Central memory CD8-positive, alpha-beta T cell (primary cell): ENCODE measurements around the gene WAPL.
A peak's percentile ranks its signal among the peaks of the same experiment; 100 is the strongest.
"Not testable (repeated sequence)": the region's sequence is repeated elsewhere in the genome, so short reads cannot be mapped to it uniquely, and the experiment has no call there.

Source experiments
- ATAC-seq: fragments of 150-1000 bp; cut with Tn5 transposase; replicated peaks from 2 replicates; pipeline ENCODE4 v1.10.0; 2022; ENCODE audit warnings: mild to moderate bottlenecking, moderate FRiP score, moderate number of reproducible peaks; ENCODE audit not compliant: poor library complexity, severe bottlenecking; ENCODE audit errors: extremely low read depth
- DNase-seq, 2 donors: peaks; one replicate each; pipeline ENCODE4 v3.0.0; 2021; ENCODE audit warnings: low spot score in 2 of 2
- H3K27ac Mint-ChIP-seq: one replicate; pipeline ENCODE4 v1.8.0; 2022; ENCODE audit warnings: low read depth, mild to moderate bottlenecking, moderate library complexity, mixed read lengths
- H3K27me3 Mint-ChIP-seq: one replicate; pipeline ENCODE4 v1.8.0; 2022; ENCODE audit warnings: mixed read lengths
- H3K36me3 Mint-ChIP-seq: one replicate; pipeline ENCODE4 v1.8.0; 2022; ENCODE audit warnings: mild to moderate bottlenecking, moderate library complexity, mixed read lengths; ENCODE audit not compliant: insufficient read depth
- H3K4me1 Mint-ChIP-seq: one replicate; pipeline ENCODE4 v1.8.0; 2022; ENCODE audit warnings: mixed read lengths
- H3K4me3 Mint-ChIP-seq: one replicate; pipeline ENCODE4 v1.8.0; 2022; ENCODE audit warnings: mild to moderate bottlenecking, moderate library complexity, mixed read lengths
- H3K9me3 Mint-ChIP-seq: one replicate; pipeline ENCODE4 v1.8.0; 2022; ENCODE audit warnings: mixed read lengths

WAPL gene, protein sequence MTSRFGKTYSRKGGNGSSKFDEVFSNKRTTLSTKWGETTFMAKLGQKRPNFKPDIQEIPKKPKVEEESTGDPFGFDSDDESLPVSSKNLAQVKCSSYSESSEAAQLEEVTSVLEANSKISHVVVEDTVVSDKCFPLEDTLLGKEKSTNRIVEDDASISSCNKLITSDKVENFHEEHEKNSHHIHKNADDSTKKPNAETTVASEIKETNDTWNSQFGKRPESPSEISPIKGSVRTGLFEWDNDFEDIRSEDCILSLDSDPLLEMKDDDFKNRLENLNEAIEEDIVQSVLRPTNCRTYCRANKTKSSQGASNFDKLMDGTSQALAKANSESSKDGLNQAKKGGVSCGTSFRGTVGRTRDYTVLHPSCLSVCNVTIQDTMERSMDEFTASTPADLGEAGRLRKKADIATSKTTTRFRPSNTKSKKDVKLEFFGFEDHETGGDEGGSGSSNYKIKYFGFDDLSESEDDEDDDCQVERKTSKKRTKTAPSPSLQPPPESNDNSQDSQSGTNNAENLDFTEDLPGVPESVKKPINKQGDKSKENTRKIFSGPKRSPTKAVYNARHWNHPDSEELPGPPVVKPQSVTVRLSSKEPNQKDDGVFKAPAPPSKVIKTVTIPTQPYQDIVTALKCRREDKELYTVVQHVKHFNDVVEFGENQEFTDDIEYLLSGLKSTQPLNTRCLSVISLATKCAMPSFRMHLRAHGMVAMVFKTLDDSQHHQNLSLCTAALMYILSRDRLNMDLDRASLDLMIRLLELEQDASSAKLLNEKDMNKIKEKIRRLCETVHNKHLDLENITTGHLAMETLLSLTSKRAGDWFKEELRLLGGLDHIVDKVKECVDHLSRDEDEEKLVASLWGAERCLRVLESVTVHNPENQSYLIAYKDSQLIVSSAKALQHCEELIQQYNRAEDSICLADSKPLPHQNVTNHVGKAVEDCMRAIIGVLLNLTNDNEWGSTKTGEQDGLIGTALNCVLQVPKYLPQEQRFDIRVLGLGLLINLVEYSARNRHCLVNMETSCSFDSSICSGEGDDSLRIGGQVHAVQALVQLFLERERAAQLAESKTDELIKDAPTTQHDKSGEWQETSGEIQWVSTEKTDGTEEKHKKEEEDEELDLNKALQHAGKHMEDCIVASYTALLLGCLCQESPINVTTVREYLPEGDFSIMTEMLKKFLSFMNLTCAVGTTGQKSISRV (N-terminal part only)

DNA sequence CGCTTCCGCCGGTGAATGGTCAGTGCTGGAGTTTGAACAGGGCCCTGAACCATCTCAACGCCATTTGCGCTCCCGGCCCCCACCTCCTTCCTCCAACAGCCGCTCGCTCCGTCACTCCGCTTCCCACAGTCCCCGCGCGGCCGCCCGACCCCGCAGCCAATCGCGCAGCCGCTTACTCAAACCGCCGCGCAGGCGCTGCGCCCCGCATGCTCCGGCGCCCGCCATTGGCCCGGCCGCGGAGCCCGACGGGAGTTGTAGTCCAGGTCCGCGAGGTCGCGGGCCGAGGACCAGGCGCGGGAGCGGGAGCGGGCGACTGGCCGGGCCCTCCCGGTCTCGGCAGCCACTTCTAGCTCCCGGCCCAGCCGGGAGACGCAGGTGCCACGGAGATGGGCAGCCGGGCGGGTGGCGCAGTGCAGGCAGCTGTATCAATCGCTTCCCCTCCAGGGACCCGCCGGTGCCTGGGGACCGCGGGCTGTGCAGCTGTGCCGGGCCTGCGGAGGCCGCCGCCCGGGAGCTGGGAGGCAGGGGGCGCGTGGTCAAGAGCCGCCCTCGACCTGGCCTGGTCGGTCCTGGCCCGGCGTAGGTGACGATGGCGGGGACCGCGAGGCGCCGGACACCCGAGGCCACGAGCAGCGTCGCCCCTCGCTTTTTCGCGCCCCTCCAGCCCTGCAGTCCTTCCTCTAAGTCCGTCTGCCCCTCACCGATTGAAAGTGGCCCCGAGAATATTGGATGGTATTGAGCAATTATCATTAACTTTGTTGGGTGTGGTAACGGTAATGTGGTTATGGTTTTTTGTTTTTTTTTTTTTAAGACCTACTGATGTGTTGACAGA is at the start of gene WAPL:
Gene WAPL (minus strand): TSS at position 115 of the 832 bp plus-strand sequence. CDS start 3,723 bp downstream, outside the sequence.
- Mint-ChIP-seq H3K4me1 (peaks cover 60% of the 10 kb centered on the region), H3K27me3 (no peaks in the 10 kb centered on the region), H3K4me3 (peak within 1 kb of the TSS; percentile 94), H3K27ac (peak within 1 kb of the TSS; percentile 93), H3K9me3 (no peaks in the 10 kb centered on the region), H3K36me3 (peaks cover 32% of the 10 kb centered on the region)
- peak; percentile 91 for ATAC-seq
- DNase-seq = peak; percentile 89 to 90

DNA sequence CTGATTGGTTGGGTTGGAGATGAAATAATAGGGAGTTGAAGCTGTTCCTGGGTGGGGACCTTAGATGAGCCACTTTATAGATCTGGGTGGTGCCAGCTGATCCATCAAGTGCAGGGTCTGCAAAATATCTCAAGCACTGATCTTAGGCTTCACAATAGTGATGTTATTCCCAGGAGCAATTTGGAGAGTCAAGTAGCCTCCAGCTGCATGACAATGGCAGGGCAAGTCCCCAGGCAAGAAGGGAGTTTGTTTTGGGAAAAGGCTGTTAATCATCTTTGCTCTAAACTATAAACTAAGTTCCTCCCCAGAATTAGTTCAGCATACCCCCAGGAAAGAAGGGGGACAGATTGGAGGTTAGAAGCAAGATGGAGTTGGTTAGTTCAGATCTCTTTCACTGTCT is 47.7 kb upstream of the WAPL start:
- Mint-ChIP-seq H3K4me1 (no peaks in the 10 kb centered on the region), H3K27ac (no peak overlapping the region), H3K27me3 (peaks cover 9% of the 10 kb centered on the region), H3K9me3 (no peaks in the 10 kb centered on the region), H3K4me3 (no peak overlapping the region), H3K36me3 (no peaks in the 10 kb centered on the region)
- no peak for ATAC-seq
- no peak for DNase-seq

DNA sequence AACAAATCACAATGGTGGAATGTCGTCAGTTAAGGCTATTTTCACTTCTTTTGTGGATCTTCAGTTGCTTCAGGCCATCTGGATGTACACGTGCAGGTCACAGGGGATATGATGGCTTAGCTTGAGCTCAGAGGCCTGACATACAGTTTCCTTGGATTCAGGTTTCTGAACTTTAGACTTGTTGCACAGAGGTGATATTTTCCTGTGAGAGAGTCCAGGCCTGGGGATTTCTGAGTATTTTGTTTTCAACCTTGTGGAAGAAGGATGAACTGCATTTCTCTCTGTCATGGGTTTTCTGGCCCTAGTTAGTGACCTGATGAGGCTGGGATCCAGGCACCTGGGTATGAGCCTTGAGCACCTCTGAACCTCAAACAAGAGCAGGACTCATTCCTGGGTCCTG is 44.9 kb upstream of the WAPL start:
- H3K27ac Mint-ChIP-seq, H3K4me1 Mint-ChIP-seq, DNase-seq, H3K9me3 Mint-ChIP-seq, H3K36me3 Mint-ChIP-seq, ATAC-seq, H3K4me3 Mint-ChIP-seq, H3K27me3 Mint-ChIP-seq: not testable (repeated sequence)

DNA sequence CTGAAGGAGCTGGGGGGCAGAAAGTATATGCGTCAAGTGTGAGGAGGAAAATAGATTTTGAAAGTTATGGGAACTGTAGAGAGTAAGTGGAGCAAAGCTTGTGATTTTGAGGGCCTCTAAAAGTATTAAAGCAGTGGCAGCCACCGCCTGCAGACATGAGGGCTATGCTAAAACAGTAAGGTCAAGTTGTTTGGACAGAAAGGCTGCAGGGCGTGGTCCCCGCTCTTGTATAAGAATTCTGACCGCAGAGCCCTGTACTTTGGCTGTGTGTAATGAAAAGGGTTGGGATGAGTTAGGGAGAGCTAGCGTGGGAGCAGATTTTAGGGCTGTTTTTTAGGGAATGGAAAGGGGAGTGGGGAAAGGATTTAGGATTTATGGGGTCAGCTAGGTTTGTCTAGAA is 41.7 kb upstream of the WAPL start:
- H3K27ac Mint-ChIP-seq, DNase-seq, H3K4me3 Mint-ChIP-seq, H3K27me3 Mint-ChIP-seq, H3K4me1 Mint-ChIP-seq, H3K9me3 Mint-ChIP-seq, ATAC-seq, H3K36me3 Mint-ChIP-seq: not testable (repeated sequence)

DNA sequence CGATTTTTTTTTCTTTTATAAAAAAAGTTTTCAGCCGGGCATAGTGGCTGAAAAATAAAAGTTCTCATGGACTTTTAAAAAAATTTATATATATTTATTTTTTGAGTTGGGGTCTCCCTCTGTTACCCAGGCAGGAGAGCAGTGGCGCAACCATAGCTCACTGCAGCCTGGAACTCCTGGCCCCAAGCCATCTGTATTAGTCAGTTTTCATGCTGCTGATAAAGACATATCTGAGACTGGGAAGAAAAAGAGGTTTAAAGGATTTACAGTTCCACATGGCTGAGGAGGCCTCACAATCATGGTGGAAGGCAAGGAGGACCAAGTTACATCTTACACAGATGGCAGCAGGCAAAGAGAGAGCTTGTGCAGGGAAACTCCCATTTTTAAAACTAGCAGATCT is 37.1 kb upstream of the WAPL start:
- H3K9me3 Mint-ChIP-seq, H3K36me3 Mint-ChIP-seq, DNase-seq, ATAC-seq, H3K4me3 Mint-ChIP-seq, H3K27ac Mint-ChIP-seq, H3K27me3 Mint-ChIP-seq, H3K4me1 Mint-ChIP-seq: not testable (repeated sequence)

DNA sequence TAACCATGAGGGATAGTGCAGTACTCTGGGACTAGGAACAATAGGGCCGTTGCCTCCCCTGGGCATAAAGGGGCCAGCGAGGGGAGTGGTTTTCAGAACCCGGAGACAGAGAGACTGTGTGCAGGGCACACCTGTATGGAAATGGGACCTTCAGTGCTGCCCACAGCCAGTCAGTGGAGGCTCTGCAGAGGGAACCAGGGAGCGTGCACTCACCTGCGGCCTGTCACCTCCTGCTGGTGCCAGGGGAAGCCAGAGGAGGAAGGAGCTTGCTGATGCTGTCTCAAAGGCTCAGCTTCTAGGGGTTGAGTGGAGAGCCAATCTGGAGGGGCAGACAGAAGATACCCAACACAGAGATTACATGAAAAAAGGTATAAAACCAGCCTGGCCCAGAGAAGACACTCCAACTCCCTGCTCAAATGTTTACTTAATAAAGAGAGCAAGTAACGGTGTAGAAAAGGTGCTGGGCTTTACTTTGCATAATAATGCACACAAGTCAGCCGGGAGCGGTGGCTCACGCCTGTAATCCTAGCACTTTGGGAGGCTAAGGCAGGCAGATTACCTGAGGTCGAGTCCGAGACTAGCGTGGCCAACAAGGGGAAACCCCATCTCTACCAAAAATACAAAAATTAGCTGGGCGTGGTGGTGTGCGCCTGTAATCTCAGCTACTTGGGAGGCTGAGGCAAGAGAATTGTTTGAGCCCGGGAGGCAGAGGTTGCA is 35.5 kb upstream of the WAPL start:
- Mint-ChIP-seq H3K4me1 (no peaks in the 10 kb centered on the region), H3K27me3 (no peaks in the 10 kb centered on the region), H3K4me3 (no peak overlapping the region), H3K9me3 (no peaks in the 10 kb centered on the region), H3K36me3 (no peaks in the 10 kb centered on the region), H3K27ac (no peak overlapping the region)
- ATAC-seq = no peak
- DNase-seq = no peak

DNA sequence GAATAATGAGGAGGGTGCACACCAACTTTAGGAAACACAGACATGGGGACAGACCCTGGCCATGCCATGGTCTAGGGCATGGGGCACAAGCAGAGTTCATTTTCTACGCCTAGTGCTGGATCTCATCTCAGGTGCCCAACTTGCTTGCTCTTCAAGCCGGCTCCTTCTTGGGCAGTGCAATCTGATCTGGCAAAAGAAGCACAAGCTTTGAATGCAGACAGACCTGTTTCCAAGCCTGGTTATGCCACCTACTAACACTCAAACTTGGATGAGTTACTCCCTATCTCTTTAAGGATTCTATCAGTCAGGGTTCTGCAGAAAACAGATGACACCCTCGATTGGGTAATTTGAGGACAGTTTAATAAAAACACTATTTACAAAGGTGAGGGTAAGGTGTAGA is 34.9 kb upstream of the WAPL start:
- Mint-ChIP-seq H3K27me3 (no peaks in the 10 kb centered on the region), H3K4me1 (no peaks in the 10 kb centered on the region), H3K9me3 (no peaks in the 10 kb centered on the region), H3K27ac (no peak overlapping the region), H3K4me3 (no peak overlapping the region), H3K36me3 (no peaks in the 10 kb centered on the region)
- DNase-seq = no peak
- no peak for ATAC-seq

DNA sequence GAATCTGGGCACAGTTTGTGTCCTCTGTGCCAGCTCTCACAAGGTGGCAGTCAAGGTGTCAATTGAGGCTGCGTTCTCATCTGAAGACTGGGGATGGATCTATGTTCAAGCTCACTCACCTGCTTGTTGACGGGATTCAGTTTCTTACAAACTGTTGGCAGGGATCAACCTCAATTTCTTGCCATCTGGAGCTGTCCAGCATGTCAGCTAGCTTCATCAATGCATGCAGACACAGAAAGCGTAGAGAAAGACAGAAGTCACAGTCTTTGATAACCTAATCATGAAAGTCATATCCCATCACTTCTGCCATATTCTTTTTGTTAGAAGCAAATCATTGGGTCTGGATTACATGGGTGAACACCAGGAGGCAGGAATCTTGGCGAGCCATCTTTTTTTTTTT is 32.0 kb upstream of the WAPL start:
- Mint-ChIP-seq H3K4me3 (no peak overlapping the region), H3K27ac (no peak overlapping the region), H3K4me1 (no peaks in the 10 kb centered on the region), H3K27me3 (no peaks in the 10 kb centered on the region), H3K9me3 (no peaks in the 10 kb centered on the region), H3K36me3 (no peaks in the 10 kb centered on the region)
- ATAC-seq (no peak), DNase-seq (no peak)

DNA sequence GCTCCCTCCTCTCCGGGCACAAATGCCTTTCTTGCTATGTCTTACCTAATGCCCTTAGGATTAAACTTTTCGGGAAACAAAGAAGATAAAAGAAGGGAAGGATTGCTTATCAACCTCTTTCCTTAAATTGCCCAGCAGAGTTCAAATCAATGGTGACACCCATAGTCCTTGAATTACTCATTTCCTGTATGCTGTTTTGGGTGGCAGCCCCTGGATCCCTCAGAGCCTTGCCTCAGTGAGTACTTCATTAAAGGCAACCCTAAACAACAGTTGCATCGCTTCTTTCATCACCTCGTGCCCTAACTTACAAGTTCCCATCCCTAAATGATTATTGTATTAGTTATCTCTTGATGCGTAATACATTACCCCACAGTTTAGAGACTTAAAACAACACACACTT is 31.6 kb upstream of the WAPL start:
- DNase-seq (no peak), ATAC-seq (no peak)
- Mint-ChIP-seq H3K27me3 (no peaks in the 10 kb centered on the region), H3K9me3 (no peaks in the 10 kb centered on the region), H3K4me1 (no peaks in the 10 kb centered on the region), H3K36me3 (no peaks in the 10 kb centered on the region), H3K27ac (no peak overlapping the region), H3K4me3 (no peak overlapping the region)

DNA sequence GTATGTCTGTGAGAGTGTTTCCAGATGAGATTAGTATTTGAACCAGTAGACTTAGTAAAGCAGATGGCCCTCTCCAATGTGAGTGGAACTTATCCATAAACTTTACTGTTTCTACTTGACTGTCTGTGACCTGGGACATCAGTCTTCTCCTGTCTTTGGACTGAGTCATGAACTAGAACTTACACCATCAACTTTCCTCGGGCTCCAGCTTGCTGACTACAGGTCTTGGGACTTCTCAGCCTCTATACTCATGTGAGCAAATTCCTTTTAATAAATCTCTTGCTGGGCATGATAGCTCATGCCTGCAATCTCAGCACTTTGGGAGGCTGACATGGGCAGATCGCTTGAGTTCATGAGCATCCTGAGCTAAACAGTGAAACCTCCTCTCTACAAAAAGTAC is 25.7 kb upstream of the WAPL start:
- H3K4me3 Mint-ChIP-seq = no peak overlapping the region
- H3K36me3 Mint-ChIP-seq = no peaks in the 10 kb centered on the region
- no peaks in the 10 kb centered on the region for H3K27me3 Mint-ChIP-seq
- H3K9me3 Mint-ChIP-seq = no peaks in the 10 kb centered on the region
- DNase-seq = no peak
- H3K4me1 Mint-ChIP-seq = no peaks in the 10 kb centered on the region
- ATAC-seq = no peak
- no peak overlapping the region for H3K27ac Mint-ChIP-seq

DNA sequence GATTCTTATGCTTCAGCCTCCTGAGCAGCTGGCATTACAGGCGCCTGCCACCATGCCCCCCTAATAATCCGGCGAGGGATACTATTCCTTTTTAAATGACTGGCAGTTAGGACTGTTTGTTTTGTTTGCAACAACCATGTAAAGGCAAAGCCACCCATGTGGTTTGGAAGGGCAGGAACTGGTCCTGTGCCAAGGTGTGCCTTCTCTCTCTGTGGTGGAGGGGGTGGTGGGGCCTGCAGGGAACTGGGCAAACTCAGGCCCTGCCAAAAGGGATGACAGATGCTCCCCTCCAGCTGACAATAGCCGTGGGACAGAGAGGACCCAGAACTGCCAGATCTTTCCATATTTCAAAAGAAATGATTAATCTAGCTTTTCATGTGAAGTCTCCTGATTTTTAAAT is 23.5 kb upstream of the WAPL start:
- H3K9me3 Mint-ChIP-seq = no peaks in the 10 kb centered on the region
- no peaks in the 10 kb centered on the region for H3K36me3 Mint-ChIP-seq
- ATAC-seq (no peak), DNase-seq (no peak)
- H3K27me3 Mint-ChIP-seq = no peaks in the 10 kb centered on the region
- H3K4me3 Mint-ChIP-seq = no peak overlapping the region
- H3K4me1 Mint-ChIP-seq = no peaks in the 10 kb centered on the region
- H3K27ac Mint-ChIP-seq = no peak overlapping the region
